ENCODE measurements around the gene LATS1.

GRCh38 chr6:149754548-149754947 lies 36.6 kb upstream of the LATS1 start:
- TF ChIP-seq CTCF (IDR thresholded peaks at IDR 0.05) (no peak), POLR2A (IDR thresholded peaks at IDR 0.05) (no peak)

Measured in body of pancreas (tissue), 4 donors.